Urothelium cell line (cell line): Measurements from ENCODE around the gene GPR55.

Source experiments
- DNase-seq: peaks from one replicate; pipeline ENCODE4 v3.0.0; 2011; ENCODE audit warnings: low spot score, mixed read lengths
- FAIRE-seq: peaks from 2 replicates; lab custom pipeline; 2011; peaks lifted over from hg19 to GRCh38; lab: Jason Lieb, UNC

The GPR55 gene

DNA sequence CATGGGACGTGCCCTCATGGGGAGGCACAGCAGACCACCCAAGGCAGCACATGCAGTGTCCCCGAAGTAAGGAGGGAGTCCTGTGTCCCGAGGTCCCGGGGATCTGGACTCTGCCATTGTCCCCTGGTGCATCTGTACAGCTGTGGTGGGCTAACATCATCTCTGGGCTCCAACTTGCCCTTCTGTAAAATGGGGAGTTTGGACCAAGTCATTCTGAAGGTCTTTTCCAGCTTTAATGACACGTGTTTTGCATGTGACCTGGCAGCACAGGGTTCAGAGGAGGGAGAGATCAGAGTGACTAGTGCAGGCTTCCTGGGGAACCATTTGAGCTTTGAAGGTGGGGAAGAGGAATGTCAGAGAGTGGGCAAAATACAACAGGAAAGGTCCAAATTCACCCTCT lies 38.8 kb downstream of the GPR55 start:
- DNase-seq: no peak
- no peak for FAIRE-seq

DNA sequence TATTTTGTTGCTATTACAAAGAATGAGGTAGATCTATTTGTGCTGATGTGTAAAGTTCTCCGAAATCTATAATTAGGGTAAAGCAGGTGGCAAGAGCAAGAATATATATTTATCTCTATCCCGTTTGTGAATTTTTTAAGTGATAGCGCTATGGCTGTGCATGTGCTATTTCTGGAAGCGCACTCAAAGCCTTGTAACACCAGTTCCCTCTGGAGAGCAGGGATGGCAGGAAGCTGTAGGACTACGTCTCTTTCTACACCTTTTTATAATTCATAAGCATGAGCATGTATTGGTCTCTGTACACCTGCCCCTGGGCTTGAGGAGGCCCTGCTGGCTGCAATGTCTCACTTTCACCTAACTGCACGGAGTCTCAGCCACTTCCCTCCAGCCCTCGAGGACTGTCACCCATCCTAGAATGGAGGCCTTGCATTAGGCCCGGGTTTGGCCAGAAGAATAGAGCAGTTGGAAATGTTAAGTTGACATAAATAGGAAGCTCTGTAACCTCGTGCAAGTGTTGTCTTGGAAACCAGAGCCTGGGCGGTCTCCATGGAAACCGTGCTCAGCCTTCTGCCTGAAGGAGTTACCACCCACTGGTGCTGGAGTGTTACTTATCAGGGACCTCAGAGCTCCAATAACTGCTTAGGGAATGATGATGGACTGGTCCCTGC lies 39.4 kb downstream of the GPR55 start:
- no peak for DNase-seq

DNA sequence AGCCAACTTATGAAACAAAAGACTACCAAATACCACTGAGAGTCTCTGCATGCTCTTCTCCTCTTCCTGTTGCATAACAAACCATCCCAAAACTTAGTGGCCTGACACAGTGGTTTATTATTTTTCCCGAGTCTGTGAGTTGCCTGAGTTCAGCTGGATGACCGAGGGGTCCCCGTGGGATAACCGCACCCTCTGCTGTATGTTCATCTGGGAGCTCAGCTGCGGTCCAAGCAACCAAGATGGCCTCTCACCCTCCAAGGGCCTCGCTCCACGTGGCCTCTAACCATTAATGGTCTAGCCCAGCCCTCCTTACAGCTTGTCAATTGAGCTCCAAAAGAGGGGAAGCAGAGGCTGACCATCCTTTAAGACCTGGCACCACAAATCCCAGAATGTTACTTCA lies 43.2 kb downstream of the GPR55 start:
- FAIRE-seq (no peak), DNase-seq (no peak)

More for the DNA sequence above, 39.4 kb downstream of the GPR55 start:
- FAIRE-seq: no peak

DNA sequence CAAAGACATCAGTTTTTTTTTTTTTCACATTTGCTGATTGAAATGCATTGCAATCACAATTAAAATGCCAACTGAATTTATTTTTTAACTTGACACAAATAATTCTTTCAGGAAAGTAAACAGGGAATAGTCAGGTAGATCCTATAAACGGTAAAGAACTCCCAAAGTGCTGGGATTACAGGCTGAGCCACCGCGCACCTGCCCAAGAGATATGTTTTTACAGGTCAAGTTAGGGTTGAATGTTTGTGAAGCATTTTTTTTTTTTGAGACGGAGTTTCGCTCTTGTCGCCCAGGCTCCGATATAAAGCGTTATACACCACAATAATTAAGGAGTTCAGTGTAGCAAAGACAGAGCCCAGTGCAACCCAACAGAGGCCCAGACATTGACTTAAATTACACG lies 45.2 kb downstream of the GPR55 start:
- FAIRE-seq (no peak), DNase-seq (no peak)

- DNase-seq (no peak), FAIRE-seq (no peak)
Observed at GRCh38 chr2:230879271-230879882, 45.7 kb downstream of the GPR55 start.

DNA sequence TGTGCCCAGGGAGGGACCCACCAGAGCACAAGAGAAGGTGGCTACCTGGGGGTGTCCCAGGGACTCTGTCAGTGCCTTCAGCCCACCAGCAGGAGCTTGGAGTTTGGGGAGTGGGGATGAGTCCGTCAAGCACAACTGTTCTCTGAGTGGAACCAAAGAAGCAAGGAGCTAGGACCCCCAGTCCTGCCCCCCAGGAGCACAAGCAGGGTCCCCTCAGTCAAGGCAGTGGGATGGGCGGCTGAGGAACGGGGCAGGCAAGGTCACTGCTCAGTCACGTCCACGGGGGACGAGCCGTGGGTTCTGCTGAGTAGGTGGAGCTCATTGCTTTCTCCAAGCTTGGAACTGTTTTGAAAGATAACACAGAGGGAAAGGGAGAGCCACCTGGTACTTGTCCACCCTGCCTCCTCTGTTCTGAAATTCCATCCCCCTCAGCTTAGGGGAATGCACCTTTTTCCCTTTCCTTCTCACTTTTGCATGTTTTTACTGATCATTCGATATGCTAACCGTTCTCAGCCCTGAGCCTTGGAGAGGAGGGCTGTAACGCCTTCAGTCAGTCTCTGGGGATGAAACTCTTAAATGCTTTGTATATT lies 46.3 kb downstream of the GPR55 start:
- DNase-seq (no peak), FAIRE-seq (no peak)

DNA sequence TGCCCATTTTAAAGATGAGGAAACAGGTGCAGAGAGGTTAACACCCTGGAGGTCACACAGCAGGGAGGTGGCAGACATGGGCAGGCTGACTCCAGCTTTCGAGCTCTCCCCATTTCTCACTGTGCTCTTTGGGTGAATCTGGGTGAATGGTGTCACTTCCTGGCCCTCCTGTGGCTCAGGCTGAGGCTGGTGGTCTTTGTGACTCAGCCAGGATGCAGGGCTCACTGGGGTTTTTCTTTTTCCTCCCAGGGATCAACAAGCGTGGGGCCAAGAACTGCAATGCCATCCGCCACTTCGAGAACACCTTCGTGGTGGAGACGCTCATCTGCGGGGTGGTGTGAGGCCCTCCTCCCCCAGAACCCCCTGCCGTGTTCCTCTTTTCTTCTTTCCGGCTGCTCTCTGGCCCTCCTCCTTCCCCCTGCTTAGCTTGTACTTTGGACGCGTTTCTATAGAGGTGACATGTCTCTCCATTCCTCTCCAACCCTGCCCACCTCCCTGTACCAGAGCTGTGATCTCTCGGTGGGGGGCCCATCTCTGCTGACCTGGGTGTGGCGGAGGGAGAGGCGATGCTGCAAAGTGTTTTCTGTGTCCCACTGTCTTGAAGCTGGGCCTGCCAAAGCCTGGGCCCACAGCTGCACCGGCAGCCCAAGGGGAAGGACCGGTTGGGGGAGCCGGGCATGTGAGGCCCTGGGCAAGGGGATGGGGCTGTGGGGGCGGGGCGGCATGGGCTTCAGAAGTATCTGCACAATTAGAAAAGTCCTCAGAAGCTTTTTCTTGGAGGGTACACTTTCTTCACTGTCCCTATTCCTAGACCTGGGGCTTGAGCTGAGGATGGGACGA lies 47.1 kb downstream of the GPR55 start:
- no peak for DNase-seq
- FAIRE-seq: no peak

- FAIRE-seq (no peak), DNase-seq (no peak)
Observed at GRCh38 chr2:230877116-230877758, 47.8 kb downstream of the GPR55 start.

GRCh38 chr2:230875347-230876315 lies 49.4 kb downstream of the GPR55 start:
- DNase-seq: no peak
- FAIRE-seq: no peak

- no peak for FAIRE-seq
- DNase-seq: no peak
Observed at GRCh38 chr2:230874876-230875275, 50.2 kb downstream of the GPR55 start.

DNA sequence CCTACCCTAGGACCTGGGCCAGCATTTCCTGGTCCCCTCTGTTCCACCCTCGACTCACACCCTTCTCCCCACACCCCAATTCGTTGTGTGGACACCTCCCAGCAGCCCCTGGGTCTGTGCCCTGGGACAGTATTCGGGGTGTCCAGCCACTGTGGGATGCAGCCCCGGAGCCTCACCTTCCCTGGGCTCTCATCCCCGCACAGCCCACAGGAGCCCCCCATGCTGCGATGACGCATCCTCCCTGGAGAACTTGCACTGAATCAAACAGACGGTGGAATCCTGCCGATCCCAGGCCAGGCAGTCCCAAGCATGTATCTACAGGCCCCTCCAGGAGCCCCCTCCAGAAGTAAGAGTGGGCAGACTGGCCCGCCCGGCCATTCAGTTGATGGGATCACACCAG lies 50.6 kb downstream of the GPR55 start:
- no peak for DNase-seq
- FAIRE-seq: no peak

DNA sequence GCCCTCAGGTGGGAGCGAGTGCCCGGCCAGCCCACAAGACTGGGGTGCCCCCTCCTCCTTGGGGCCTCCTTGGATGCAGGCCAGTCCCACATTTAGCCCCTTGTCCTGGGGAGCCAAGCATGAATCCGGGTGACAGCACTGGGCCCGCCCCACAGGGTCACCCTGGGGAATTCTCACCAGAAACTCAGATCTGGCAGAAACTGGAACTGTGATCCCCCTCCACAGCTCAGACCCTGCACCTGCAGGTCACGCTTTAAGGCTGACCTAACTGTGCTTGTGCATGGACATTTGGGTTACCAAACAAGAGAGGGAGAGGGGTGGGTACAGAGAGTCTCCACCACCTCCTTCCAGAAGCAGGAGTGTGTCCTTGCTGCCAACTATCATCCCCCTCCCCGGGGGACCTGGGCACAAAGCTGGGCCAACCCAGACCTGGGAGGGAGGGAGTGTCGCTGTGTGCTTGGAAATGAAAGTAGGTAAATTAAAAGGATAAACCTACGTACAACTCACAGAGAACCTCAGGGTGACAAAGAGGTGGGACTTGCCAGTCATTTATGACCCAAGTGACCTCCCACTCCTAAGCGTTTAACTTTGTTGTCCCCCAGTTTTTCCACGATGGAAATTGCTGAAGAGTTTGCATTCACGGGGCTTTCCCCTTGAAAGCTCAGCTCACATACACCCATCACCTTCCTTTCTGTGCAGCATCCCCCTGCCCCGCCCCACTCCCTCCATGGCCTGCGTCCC lies 51.2 kb downstream of the GPR55 start:
- no peak for DNase-seq
- FAIRE-seq: no peak

DNA sequence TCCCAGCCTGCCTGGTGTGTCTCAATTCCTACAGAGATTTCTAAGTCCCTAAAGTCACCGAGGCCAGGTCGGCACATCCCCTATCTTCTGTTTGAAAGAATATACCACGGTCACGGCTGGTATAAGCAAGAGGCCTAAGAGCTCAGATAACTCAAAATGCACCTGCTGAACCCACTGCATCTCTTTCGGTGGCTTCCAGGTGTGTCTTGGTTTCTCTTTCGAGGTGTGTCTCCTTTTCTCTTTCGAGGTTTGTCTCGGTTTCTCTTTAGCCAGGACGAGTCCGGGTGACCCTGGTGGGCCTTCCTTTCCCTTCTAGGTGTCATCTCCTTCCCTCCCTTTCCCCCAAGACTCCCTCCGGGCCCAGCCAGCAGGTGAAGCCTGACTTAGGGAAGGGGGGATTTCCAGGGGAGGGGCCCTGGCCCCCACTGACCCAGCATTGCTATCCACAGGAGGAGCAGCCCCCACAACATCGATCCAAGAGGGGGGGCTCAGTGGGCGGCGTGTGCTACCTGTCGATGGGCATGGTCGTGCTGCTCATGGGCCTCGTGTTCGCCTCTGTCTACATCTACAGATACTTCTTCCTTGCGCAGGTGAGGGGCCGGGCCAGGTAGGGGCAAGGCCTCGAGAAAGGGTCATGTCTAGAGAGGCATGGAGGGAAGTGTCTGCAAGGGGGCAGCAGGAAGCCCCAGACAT lies 51.9 kb downstream of the GPR55 start:
- no peak for FAIRE-seq
- DNase-seq: no peak

GRCh38 chr2:230872151-230872967 lies 52.7 kb downstream of the GPR55 start:
- no peak for FAIRE-seq

DNA sequence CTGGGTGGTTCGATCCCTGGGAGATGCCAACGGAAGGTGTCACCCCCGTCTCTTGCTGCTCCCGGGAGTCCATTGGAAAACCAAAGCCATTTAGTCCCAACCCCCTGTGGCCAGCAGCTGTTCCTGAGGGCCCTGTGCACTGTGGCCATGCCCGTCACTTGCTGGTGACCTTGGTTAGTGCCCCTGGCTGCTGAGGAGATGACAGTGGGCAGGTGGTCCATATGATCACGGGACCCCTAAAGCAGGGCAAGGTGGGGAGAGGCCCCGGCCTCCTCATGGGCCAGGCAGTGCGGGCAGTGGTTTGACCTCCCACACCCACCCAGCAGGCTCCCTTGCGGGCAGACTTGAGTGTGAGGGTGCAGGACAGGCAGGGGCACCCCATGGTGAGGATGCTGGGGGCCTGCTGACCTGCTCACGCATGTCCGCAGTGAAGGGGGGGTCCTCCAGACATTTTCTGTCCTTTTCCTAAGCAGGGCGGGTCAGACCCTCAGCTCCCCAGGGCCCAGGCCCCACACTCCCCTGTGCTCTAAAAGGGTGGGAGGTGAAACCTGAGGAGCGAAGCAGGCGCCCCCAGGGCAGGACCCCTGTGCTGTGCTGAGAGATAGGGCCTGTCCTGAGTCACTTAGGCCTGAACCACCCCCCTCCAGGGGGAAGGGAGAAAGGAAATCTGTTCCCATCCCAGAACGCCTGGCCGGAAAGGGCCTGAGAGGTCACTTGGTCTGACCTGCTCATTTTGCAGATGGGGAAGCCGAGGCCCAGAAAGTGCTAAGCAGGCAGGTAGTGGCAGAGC lies 53.5 kb downstream of the GPR55 start:
- FAIRE-seq (no peak), DNase-seq (no peak)

More at GRCh38 chr2:230872151-230872967, 52.7 kb downstream of the GPR55 start:
- no peak for DNase-seq

GRCh38 chr2:230870544-230871360 lies 54.3 kb downstream of the GPR55 start:
- DNase-seq (no peak), FAIRE-seq (no peak)
